ENCODE results near the gene PIEZO1. TPM values are rescaled to one million over a fixed set of nuclear protein-coding genes. Genes with fewer than 3 reads are reported as not detected.

PIEZO1 gene
- total RNA-seq, 1 experiment from 2014 or later, result 224 TPM

GRCh38 chr16:88780142-88781062 is 4.6 kb downstream of the PIEZO1 start:
- ChIA-PET POLR2A (interaction anchor here (0.6 to 4.3 kb wide), 4 partner anchors 7 to 43 kb away, joined by 3 to 22 read pairs (median 7); no protein-coding TSS in a partner anchor), RAD21 (ENCODE audit: low non-redundant PET in 1 of 2, low total read pairs in 2 of 2, uncharacterized antibody in 2 of 2, unreplicated experiment in 2 of 2) (no interaction called here), CTCF (interaction anchor here (8.9 kb wide), 1 partner anchor 43 kb away, joined by 59 read pairs; no protein-coding TSS in a partner anchor)
- H3K9me3 ChIP-seq (ENCODE audit: control insufficient read depth in 1 of 2, insufficient read depth in 1 of 2, low read depth in 1 of 2, low read length in 2 of 2), result no peaks in the 10 kb centered on the region
- intact Hi-C loops (cut with micrococcal nuclease), result no loop called here
- no TSS peak for BruUV-seq (replicated peaks)
- peaks cover 11% of the 10 kb centered on the region; the same call in 1 of the 2 replicates for H4K20me1 ChIP-seq (ENCODE audit: insufficient read depth)
- H3K4me1 ChIP-seq (ENCODE audit: control insufficient read depth in 1 of 2, insufficient read depth in 2 of 2, low read length in 2 of 2), result peaks cover 37 to 51% of the 10 kb centered on the region in 2 experiments
- no peak for ATAC-seq
- no peak overlapping the region for H2AFZ ChIP-seq (ENCODE audit: low read depth, low read length, poor library complexity, severe bottlenecking)
- H3K9me2 ChIP-seq (ENCODE audit: insufficient read depth), result no peaks in the 10 kb centered on the region
- H3K4me3 ChIP-seq (replicated peaks in 1 of 2; ENCODE audit: low read depth in 1 of 2, low read length in 2 of 2), result no peak overlapping the region
- H3K9ac ChIP-seq (ENCODE audit: low read length), result peak overlapping the region; percentile 94
- TF ChIP-seq POLR2AphosphoS5 (IDR thresholded peaks at IDR 0.05; ENCODE audit: low read depth, low read length) (no peak), REST (IDR thresholded peaks at IDR 0.05; ENCODE audit: low read depth) (no peak), FOSL1 (IDR thresholded peaks at IDR 0.05; ENCODE audit: low read depth) (no peak), SIN3A (IDR thresholded peaks at IDR 0.05; ENCODE audit: low read depth) (no peak), TCF7L2 (IDR thresholded peaks at IDR 0.05; ENCODE audit: borderline replicate concordance, extremely low read depth, insufficient read depth, insufficient read length) (no peak), EGR1 (IDR thresholded peaks at IDR 0.05; ENCODE audit: low read depth) (no peak)
- TF ChIP-seq, protein P1, sequence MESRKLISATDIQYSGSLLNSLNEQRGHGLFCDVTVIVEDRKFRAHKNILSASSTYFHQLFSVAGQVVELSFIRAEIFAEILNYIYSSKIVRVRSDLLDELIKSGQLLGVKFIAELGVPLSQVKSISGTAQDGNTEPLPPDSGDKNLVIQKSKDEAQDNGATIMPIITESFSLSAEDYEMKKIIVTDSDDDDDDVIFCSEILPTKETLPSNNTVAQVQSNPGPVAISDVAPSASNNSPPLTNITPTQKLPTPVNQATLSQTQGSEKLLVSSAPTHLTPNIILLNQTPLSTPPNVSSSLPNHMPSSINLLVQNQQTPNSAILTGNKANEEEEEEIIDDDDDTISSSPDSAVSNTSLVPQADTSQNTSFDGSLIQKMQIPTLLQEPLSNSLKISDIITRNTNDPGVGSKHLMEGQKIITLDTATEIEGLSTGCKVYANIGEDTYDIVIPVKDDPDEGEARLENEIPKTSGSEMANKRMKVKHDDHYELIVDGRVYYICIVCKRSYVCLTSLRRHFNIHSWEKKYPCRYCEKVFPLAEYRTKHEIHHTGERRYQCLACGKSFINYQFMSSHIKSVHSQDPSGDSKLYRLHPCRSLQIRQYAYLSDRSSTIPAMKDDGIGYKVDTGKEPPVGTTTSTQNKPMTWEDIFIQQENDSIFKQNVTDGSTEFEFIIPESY (IDR thresholded peaks at IDR 0.05; ENCODE audit: extremely low read depth, insufficient replicate concordance, low read length), result no peak
- TF ChIP-seq, protein P2, sequence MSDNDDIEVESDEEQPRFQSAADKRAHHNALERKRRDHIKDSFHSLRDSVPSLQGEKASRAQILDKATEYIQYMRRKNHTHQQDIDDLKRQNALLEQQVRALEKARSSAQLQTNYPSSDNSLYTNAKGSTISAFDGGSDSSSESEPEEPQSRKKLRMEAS (IDR thresholded peaks at IDR 0.05), result no peak
- peak overlapping the region; percentile 91 for H3K27ac ChIP-seq (ENCODE audit: low read depth, low read length)
- peak overlapping the region; percentile 92 for H3K4me2 ChIP-seq (ENCODE audit: low read length)
- H3K79me2 ChIP-seq (ENCODE audit: insufficient read depth, low read length), result peaks cover 95% of the 10 kb centered on the region
- DNase-seq (ENCODE audit: low read depth, low spot score), result no peak
- no peaks in the 10 kb centered on the region for H3K27me3 ChIP-seq (ENCODE audit: insufficient read depth, low read length)
- peaks cover 0 to 7% of the 10 kb centered on the region in 2 experiments; a peak in 1 of 4 replicates for H3K36me3 ChIP-seq (ENCODE audit: control insufficient read depth in 1 of 2, insufficient read depth in 2 of 2, low read length in 2 of 2)

Measured in HCT116 (cell line).